GM18873 (cell line): ENCODE measurements around the gene ACTN4.
"Not testable (repeated sequence)": the region's sequence is repeated elsewhere in the genome, so short reads cannot be mapped to it uniquely, and the experiment has no call there.

Experiments used
- ATAC-seq: cut with Tn5 transposase; IDR thresholded peaks from one replicate; pipeline ENCODE4 v1.9.1; 2021; ENCODE audit warnings: mild to moderate bottlenecking, moderate library complexity, moderate number of reproducible peaks; ENCODE audit not compliant: unreplicated experiment, low FRiP score

The ACTN4 gene

DNA sequence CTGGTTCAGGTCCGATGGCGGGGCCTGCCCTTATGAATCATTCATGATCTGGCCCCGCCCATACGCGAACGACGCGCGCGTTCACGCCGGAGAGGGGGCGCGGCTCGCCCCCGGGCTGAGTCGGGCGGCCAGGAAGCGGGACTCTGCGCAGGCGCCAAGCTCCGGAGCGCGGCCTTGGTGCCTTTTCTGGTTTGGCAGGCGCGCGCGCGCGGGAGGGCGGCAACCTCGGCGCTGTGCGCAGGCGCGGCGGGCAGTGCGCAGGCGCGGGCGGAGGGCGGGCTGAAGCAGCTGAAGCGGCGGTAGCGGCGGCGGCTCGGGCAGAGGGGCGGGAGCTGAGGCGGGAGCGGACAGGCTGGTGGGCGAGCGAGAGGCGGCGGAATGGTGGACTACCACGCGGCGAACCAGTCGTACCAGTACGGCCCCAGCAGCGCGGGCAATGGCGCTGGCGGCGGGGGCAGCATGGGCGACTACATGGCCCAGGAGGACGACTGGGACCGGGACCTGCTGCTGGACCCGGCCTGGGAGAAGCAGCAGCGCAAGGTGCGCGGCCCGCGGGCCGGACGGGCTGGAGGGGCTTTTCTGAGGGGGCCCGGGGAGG, at the start of gene ACTN4:
Gene ACTN4, plus strand, starts transcription at position 282 of the 598 bp plus-strand sequence. Its CDS starts 97 bp downstream, at position 379.
- ATAC-seq = peak; percentile 68

DNA sequence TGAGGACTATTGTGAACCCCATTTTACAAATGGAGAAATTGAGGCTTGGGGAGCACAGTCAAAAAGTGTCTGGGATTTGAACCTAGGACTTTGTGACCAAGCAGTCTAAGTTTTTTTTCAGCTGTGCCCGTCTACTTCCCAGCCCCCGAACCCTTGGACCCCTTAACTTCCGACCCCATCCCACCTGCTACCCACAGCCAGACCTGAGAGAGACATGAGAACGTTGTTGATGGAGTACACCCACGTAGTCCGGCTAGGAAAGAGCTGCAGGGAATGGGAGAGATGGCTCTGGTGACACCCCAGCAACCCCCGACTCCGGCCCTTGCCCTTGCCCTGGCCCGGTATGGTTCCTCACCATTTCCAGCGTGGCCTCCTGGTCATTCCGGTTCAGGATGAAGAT, 47.7 kb upstream of the ACTN4 start:
- no peak for ATAC-seq

DNA sequence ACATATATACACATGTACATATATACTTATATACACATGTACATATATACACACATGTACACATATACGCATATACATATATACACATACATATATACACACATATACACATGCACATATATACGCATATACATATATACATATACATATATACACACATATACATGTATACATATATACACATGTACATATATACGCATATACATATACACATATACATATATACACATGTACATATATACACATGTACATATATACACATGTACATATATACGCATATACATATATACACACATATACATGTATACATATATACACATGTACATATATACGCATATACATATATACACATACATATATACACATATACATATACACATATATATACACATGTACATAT, 44.6 kb upstream of the ACTN4 start:
- ATAC-seq = not testable (repeated sequence)

DNA sequence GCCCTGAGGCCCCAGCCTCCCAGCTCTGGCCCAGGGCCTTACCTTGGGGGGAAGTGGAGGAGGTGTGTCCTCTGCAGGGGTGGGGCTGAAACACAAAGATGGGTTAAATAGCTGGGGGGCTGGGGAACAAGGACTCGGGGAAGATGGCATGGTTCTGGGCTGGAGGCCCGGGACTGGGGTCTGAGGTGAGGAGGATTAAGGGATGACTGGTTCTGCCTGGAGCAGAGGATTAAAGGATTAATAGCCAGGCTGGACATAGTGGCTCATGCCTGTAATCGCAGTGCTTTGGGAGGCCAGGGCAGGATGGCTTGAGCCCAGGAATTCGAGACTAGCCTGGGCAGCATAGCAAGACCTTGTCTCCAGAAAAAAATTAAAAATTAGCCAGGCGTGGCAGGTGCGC, 41.3 kb upstream of the ACTN4 start:
- ATAC-seq = no peak

DNA sequence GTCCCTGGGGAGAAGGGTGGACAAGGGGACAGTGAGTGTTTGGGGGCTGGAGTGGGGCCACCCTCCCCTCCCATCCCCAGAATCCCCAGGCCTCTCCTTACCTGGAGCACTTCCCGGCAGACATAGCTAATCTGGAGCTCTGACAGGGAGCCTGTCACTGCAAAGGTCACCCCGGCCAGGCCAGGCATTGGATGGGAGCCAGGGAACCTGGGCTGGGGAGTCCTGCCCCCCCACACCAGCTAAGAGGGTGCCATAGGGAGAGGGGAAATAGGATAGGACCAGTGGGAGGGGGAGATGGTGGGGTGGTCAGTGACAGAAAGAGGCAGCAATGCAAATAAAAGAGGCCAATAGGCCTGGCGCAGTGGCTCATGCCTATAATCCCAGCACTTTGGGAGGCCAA, 33.2 kb upstream of the ACTN4 start:
- ATAC-seq = no peak

DNA sequence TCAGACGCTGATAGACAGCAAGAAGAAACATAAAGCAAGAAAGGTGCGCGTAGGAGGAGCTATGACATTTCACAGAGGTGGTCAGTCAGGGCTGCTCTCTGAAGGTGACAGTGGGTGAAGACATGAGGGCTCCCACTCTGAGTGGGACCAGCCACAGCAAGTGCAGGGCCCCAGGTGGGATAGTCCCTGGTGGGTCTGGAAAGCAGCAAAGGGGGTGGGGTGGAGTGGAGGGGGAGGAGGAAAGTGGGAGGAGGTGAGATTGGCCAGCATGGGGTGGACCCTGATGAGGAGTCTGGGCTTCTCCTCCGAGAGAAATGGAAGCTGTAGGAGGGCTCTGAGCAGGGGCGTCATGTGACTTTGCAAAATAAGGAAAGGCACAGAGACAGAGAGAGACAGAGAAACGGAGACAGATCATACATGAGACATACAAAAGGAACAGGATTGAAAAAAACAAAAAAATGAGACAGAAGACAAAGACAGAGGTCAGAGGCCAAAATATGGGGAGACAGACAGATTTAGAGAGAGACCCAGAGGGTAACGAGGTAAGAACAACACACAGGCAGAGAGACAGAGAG, 32.4 kb upstream of the ACTN4 start:
- no peak for ATAC-seq

DNA sequence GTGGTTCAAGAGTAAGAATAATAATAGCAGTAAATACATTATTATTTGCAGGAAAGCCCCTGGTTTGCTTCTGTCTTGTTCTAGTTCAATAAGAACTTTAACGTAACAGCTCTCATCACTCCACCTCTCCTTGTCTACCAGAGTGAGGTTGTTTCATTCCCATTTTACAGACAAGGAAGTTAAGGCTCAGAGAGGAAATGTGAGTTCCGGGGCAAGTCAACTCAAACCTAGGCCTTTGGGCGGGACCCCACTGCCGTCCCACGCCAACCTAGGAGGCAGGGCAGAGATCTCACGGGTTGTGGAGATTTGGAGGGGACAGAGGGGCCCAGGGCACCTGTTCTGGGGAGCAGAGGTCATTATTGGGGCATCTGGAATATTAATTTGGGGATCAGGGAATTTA, 31.2 kb upstream of the ACTN4 start:
- ATAC-seq = no peak

DNA sequence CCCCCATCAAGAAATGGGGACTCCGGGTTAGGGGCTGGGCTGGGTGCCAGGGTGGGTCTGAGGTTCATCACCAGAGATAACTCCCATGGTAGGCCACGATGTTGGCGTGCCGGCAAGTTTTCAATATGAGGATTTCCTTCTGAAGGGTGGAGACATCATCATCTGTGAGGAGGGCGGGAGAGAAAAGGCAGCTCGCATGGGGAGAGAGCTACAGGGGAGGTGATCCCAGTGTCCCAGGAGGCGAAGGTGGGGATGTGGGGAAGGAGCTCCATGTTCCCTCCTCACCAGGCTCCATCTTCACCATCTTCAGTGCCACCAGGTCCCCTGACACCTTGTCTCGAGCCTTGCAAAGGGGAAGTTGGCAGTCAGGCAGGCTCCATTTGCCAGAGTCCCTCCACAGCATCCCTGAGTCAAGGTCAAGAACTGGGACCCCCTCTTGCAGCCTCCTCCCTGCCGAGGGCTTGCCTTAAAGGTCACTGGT, 30.1 kb upstream of the ACTN4 start:
- no peak for ATAC-seq

DNA sequence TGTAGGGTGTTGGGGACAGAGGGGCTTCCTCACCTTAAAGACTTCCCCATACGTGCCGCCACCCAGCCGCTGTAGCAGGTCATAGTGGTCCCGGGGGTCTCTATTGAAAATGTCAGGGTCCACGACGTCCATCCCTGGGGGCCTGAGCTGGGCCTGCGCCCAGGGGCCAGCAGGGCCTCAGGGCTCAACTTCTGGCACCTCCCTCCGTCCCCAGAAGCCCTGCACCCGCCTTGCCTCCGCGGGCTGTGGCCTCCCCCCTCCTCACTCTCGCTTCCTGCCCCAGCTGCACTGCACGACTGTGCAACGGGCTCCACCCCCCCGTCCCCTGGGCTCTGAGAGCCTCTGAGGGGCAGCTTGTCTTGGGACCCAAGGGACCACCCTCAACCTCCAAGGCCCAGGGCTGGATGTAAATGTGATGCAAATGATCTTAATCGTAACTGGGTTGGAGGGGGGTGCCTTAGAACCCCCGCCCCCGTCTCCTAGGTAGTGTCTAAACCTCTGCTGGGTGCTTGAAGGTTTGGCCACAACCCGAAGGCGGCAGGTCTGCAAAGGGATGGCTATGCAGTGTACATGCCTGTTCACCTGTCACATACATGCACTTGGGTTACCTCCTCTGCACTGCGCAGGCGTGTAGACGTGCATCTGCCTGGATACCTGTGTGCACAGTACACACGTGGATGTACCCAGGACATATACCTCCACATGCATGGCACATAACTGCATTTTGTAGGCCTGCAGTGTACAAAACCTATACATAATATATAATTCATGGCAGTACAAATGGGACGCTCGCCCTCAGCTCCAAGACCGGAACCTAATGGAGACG, 29.5 kb upstream of the ACTN4 start, which contains the start of gene MAP4K1:
Gene MAP4K1, minus strand, starts transcription at position 190 of the 826 bp plus-strand sequence. Its CDS starts 58 bp downstream, at position 132.
- ATAC-seq = peak; percentile 39

DNA sequence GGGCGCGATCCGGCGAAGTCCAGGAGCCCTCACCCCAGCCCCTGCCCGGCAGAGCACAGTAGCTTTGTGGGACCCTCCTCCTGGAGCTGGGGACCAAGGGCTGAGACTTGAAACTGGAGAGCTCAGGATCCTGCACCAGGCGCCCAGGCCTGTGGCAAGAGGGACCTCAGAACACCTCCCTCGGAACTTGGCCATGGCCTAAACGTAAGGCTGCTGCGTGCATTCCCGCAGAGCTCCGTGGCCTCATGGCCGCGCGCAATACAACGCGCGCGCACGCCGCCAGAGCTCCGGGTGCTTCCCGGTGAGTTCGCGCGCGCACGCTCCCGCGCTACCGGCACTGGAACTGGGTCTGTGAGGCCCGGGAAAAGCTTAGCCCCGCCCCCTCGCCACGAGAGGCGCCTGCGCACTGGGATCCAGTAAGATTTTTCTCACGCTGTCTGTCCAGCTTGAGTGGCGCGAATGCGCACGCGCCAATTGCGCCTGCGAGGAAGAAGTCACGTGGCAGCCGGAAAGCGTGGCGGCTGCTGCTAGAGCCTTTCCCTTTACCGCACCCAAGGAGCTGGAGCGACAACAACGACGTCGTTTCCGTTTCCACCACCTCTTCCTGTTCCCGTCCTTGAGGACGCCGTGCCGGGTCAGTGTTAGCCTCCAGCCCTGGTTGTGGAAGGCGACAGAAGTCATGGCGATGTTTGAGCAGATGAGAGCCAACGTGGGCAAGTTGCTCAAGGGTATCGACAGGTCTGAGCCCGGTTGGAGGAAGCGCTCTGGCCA, 28.7 kb upstream of the ACTN4 start, which contains the start of gene EIF3K:
Gene EIF3K, plus strand, starts transcription at position 599 of the 771 bp plus-strand sequence. Its CDS starts 81 bp downstream, at position 680.
- ATAC-seq = peak; percentile 56

DNA sequence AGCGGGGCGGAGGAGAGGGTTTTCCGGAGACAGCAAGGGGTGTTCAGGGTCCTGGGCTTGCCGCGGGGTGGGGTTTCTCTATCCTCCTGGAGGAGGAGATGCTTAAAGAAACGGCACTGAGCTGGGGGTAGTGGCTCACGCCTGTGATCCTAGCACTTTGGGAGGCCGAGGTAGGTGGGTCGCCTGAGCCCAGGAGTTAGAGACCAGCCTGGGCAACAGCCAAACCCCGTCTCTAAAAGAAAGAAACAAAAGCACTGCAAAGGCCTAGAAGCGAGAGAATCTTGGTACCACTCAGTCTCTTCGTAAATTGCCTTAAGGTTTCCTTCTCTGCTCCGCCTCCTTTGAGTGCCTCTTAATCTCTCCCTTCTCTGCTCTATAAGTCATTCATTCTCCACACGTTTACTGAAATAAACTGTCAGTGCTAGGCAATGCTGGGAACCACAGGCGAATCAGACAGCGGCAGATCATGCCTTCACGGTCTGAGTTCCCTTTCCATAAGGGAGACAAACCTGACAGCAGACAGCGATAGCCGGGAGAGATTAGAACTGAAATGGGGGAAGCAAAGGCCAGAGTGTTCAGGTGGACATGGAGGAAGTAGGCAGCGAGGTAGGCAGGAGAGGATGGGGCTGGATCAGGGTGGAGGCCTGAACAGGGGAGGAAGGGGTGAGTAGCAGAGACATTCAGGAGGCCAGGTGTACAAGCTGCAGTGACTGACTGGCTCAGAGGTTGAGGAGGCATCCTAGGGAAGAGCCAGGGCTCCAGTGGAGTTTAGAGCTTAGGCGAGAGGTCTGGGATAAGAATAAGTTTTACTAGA, 27.9 kb upstream of the ACTN4 start:
- no peak for ATAC-seq

DNA sequence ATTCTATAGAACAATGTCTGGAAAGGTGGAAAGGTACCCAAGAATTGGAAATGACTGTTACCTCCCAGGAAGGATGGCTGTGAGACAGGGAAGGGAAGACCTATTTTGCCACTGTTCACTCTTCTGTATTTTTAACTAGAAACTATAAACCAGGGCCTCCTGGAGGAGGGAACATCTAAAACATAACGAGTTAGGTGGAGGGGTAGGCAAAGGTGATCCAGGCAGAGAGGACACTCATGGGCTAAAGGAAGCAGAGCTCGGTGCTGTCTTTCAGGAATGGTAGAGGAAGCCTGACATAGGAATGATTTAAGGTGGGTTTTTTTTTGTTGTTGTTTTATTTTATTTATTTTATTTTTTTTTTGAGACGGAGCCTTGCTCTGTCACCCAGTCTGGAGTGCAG, 22.6 kb upstream of the ACTN4 start:
- no peak for ATAC-seq

DNA sequence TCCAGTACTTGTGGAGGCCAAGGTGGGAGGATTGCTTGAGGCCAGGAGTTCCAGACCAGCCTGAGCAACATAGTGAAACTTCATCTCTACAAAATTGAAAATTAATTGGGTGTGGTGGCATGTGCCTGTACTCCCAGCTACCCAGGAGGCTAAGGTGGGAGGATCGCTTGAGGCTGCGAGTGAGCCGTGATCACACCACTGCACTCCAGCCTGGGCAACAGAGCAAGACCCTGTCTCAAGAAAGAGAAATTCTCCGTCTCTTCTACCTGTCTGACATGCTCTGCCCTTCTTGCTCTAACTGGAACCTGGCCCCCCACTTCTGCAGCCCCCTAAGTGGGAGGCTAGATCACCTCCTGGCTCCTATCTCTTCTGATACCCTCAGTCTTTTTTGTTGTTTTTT, 21.0 kb upstream of the ACTN4 start:
- no peak for ATAC-seq

DNA sequence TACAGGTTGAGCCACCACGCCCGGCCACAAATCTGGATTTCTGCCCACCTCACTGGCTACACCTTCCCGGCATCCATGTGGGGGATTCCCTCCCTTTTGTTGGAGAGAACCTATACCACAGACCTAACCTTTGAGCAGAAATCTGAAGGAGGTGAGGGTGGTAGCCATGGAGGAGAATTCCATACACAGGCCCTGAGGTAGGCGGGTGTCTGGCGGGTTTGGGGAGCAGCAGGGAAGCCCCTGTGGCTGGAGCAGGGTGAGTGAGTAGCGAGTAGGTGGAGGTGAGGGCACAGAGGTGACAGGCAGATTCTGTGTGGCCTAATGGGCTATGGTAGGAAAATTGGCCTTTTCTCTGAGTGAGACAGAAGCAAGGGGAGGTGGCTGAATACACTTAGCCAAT, 17.9 kb upstream of the ACTN4 start:
- ATAC-seq = no peak

DNA sequence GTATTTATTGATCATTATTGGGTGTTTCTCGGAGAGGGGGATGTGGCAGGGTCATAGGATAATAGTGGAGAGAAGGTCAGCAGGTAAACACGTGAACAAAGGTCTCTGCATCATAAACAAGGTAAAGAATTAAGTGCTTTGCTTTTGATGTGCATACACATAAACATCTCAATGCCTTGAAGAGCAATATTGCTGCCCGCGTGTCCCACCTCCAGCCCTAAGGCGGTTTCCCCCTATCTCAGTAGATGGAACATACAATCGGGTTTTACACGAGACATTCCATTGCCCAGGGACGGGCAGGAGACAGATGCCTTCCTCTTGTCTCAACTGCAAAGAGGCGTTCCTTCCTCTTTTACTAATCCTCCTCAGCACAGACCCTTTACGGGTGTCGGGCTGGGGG, 16.1 kb upstream of the ACTN4 start:
- not testable (repeated sequence) for ATAC-seq

DNA sequence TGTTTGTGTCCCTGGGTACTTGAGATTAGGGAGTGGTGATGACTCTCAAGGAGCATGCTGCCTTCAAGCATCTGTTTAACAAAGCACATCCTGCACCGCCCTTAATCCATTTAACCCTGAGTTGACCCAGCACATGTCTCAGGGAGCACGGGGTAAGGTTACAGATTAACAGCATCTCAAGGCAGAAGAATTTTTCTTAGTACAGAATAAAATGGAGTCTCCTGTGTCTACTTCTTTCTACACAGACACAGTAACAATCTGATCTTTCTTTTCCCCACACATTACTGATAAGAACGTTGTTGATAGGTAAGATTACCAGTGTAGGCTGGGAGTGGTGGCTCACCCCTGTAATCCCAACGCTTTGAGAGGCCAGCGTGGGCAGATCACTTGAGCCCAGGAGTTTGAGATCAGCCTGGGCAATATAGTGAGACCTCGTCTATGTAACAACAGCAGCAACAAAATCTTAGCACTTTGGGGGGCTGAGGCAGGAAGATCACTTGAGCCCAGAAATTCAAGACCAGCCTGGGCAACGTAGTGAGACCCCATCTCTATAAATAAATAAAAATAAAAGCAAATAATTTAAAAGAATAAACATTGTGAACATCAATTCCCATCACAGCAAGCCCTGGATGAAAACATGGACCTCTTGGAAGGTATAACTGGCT, 15.5 kb upstream of the ACTN4 start:
- not testable (repeated sequence) for ATAC-seq

DNA sequence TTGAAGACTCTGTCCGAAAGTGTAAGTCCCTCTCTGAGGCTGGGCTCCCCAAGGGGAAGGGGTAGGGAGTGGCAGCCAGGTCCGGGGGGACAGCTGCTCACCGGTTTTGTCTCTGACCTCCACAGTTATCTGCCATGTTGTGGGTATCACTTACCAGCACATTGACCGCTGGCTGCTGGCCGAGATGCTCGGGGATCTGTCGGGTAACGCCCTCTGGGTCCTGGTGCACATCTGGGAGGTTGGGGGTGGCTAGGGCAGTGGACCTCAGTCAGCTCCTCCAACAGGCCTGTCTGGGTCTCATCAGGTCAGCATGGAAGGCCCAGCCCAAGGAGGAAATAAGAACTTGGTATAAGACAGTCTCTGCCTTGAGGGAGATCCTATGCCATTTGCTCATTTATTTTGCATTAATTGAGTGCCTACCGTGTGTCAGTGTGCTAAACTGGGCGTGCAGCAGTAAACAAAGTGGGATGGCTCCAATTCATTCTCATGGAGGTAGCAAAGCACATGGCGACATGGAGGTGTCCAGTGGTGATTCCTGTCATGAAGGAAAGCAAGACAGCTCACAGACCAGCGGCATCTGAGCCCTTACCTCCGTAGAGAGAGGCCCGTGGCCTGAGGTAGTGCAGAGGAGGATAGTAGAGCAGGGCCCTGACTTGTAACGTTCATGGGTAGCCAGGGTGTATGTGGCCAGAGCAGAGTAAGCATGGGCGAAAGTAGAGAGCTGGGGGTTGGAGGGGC, 14.8 kb upstream of the ACTN4 start:
- ATAC-seq = no peak

DNA sequence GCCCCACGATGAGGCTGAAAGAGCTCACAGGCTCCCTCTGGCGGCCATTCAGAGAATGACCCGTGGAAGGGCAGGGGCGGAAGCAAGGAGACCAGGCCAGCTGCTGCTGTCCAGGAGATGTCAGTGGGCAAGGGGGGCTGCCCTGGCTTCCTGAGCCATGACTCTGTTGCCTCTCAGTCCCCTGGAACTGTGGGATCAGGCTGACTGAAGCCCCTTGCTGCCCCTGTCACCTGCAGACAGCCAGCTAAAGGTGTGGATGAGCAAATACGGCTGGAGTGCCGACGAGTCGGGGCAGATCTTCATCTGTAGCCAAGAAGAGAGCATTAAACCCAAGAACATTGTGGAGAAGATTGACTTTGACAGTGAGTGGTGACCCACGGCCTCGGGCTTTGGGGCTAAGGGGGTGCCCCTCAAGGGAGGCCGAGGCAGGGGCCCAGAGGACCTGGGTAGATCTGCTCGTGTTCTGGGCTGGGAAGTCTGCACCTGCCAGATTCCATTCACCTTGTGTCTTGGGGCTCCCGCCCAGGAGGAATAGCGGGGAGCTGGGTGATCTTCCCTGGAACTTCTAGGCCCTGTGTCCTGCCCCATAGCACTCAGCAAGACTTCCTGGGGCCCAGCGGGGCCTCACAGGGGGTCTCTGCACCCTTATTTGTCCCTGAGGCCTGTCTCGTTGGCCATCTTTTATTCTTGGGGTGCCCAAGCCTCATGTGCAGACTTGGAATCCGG, 12.5 kb upstream of the ACTN4 start:
- no peak for ATAC-seq
